ENCODE results near the gene EEF1AKMT2. TPM values are rescaled to one million over a fixed set of nuclear protein-coding genes. Genes with fewer than 3 reads are reported as not detected.

Gene EEF1AKMT2
- total RNA-seq, 3 donors from 2014 or later (not counting 1 experiment from before 2014, with no cell fraction given), result 12.5 to 20.6 (median 20.1) TPM

GRCh38 chr10:124725791-124726190 is 65.9 kb downstream of the EEF1AKMT2 start:
- Mint-ChIP-seq H3K27ac (peak overlapping the region; percentile 99), H3K4me3 (no peak overlapping the region), H3K4me1 (peaks cover 76 to 97% of the 10 kb centered on the region in 2 donors), H3K27me3 (ENCODE audit: low read depth in 2 of 2) (no peaks in the 10 kb centered on the region), H3K36me3 (no peaks in the 10 kb centered on the region), H3K9me3 (no peaks in the 10 kb centered on the region)
- no peak for TF ChIP-seq CTCF (IDR thresholded peaks at IDR 0.05)
- no peaks in the 10 kb centered on the region for H3K27me3 ChIP-seq (ENCODE audit: control insufficient read depth, insufficient read depth, low read length)
- ATAC-seq, result no peak
- intact Hi-C loops (cut with micrococcal nuclease), result no loop called here
- H3K27ac ChIP-seq (ENCODE audit: low read length), result peak overlapping the region; percentile 95
- H3K36me3 ChIP-seq (ENCODE audit: control insufficient read depth, insufficient read depth, low read length), result peaks cover 7% of the 10 kb centered on the region
- no peaks in the 10 kb centered on the region for H3K9me3 ChIP-seq (ENCODE audit: control insufficient read depth, insufficient read depth, low read length)
- DNase-seq, result no peak
- H3K4me1 ChIP-seq (ENCODE audit: control insufficient read depth, insufficient read depth, low read length), result peaks cover 94% of the 10 kb centered on the region
- no peak overlapping the region for H3K4me3 ChIP-seq (ENCODE audit: low read length)
- WGBS (ENCODE audit: insufficient coverage), result 87% methylated on average over 7 of the region's 7 CpGs

DNA sequence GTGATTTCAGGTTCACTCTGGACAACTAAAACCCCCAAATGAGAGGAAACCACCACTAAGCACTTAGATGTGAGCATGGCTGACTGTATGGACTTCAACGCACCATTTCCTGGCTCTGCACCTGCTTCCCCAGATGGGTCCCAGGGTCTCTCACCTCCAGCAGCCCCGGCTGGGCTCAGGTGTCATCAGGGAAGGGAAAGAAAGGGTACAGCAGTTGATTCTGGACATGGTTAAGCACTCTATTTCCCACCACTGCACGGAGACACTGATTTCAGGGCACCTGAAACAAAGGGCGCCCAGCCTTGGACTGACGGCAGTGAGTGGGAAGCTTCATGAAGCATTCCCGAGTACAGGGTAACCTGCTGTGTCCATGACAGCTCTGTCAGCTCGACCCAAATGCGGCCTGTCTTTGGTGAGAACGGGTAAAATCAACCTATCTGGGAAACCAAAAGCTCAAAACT is 66.5 kb downstream of the EEF1AKMT2 start:
- no peak for TF ChIP-seq CTCF (IDR thresholded peaks at IDR 0.05)
- intact Hi-C loops (cut with micrococcal nuclease), result no loop called here
- 81% methylated on average over 9 of the region's 9 CpGs for WGBS (ENCODE audit: insufficient coverage)
- H3K9me3 ChIP-seq (ENCODE audit: control insufficient read depth, insufficient read depth, low read length), result no peaks in the 10 kb centered on the region
- DNase-seq (peak in 1 of 2 donors; percentile 14), ATAC-seq (no peak)
- H3K27me3 Mint-ChIP-seq (ENCODE audit: low read depth in 2 of 2), result no peaks in the 10 kb centered on the region
- no peaks in the 10 kb centered on the region for H3K9me3 Mint-ChIP-seq
- peaks cover 7% of the 10 kb centered on the region for H3K36me3 ChIP-seq (ENCODE audit: control insufficient read depth, insufficient read depth, low read length)
- H3K27ac ChIP-seq (ENCODE audit: low read length), result peak overlapping the region; percentile 95
- no peaks in the 10 kb centered on the region for H3K27me3 ChIP-seq (ENCODE audit: control insufficient read depth, insufficient read depth, low read length)
- H3K36me3 Mint-ChIP-seq, result no peaks in the 10 kb centered on the region
- H3K27ac Mint-ChIP-seq, result peak overlapping the region; percentile 99
- peaks cover 94% of the 10 kb centered on the region for H3K4me1 ChIP-seq (ENCODE audit: control insufficient read depth, insufficient read depth, low read length)
- peaks cover 75 to 97% of the 10 kb centered on the region in 2 donors for H3K4me1 Mint-ChIP-seq
- no peak overlapping the region for H3K4me3 ChIP-seq (ENCODE audit: low read length)
- H3K4me3 Mint-ChIP-seq, result peak overlapping the region; percentile 17

- Histone ChIP-seq H3K9me3 (ENCODE audit: control insufficient read depth, insufficient read depth, low read length) (no peaks in the 10 kb centered on the region), H3K4me1 (ENCODE audit: control insufficient read depth, insufficient read depth, low read length) (peaks cover 94% of the 10 kb centered on the region), H3K4me3 (ENCODE audit: low read length) (no peak overlapping the region), H3K27ac (ENCODE audit: low read length) (peak overlapping the region; percentile 95), H3K36me3 (ENCODE audit: control insufficient read depth, insufficient read depth, low read length) (peaks cover 7% of the 10 kb centered on the region), H3K27me3 (ENCODE audit: control insufficient read depth, insufficient read depth, low read length) (no peaks in the 10 kb centered on the region)
- DNase-seq, result no peak
- H3K36me3 Mint-ChIP-seq, result no peaks in the 10 kb centered on the region
- peak overlapping the region; percentile 89 for H3K4me3 Mint-ChIP-seq
- ATAC-seq, result no peak
- intact Hi-C loops (cut with micrococcal nuclease), result loop anchor here (5.0 kb wide), 1 partner anchor 497 kb away; no protein-coding TSS in a partner anchor
- H3K4me1 Mint-ChIP-seq, result peaks cover 72 to 97% of the 10 kb centered on the region in 2 donors
- no peaks in the 10 kb centered on the region for H3K9me3 Mint-ChIP-seq
- TF ChIP-seq CTCF (IDR thresholded peaks at IDR 0.05), result no peak
- 65% methylated on average over 19 of the region's 20 CpGs for WGBS (ENCODE audit: insufficient coverage)
- peak overlapping the region; percentile 99 for H3K27ac Mint-ChIP-seq
- no peaks in the 10 kb centered on the region for H3K27me3 Mint-ChIP-seq (ENCODE audit: low read depth in 2 of 2)
These were observed 67.2 kb downstream of the EEF1AKMT2 start for GRCh38 chr10:124724279-124725027.
